ENCODE results near the gene DOCK3. TPM values are rescaled to one million over a fixed set of nuclear protein-coding genes. Genes with fewer than 3 reads are reported as not detected.
A peak's percentile ranks its signal among the peaks of the same experiment; 100 is the strongest.
"Not testable (repeated sequence)": the region's sequence is repeated elsewhere in the genome, so short reads cannot be mapped to it uniquely, and the experiment has no call there.

The DOCK3 gene
- total RNA-seq, 1 donor from 2014 or later: 2.7 TPM

GRCh38 chr3:51190827-51191226 is 516.1 kb downstream of the DOCK3 start:
- Histone ChIP-seq H3K27ac (no peak overlapping the region), H3K36me3 (no peaks in the 10 kb centered on the region), H3K9me3 (no peaks in the 10 kb centered on the region), H3K4me1 (no peaks in the 10 kb centered on the region), H3K27me3 (no peaks in the 10 kb centered on the region), H3K4me3 (no peak overlapping the region)
- intact Hi-C loops (cut with DNase I): no loop called here
- TF ChIP-seq CTCF (IDR thresholded peaks at IDR 0.05): no peak
- ATAC-seq (peak; percentile 66), DNase-seq (no peak)

- no peaks in the 10 kb centered on the region for H3K4me1 ChIP-seq
- no peaks in the 10 kb centered on the region for H3K9me3 ChIP-seq
- H3K4me3 ChIP-seq: no peak overlapping the region
- no peaks in the 10 kb centered on the region for H3K36me3 ChIP-seq
- no peak overlapping the region for H3K27ac ChIP-seq
- TF ChIP-seq CTCF (IDR thresholded peaks at IDR 0.05): no peak
- H3K27me3 ChIP-seq: no peaks in the 10 kb centered on the region
- ATAC-seq (peak; percentile 46), DNase-seq (no peak)
- intact Hi-C loops (cut with DNase I): no loop called here
Measured at GRCh38 chr3:51191768-51192167, 517.0 kb downstream of the DOCK3 start.

- TF ChIP-seq CTCF (IDR thresholded peaks at IDR 0.05): no peak
Measured at GRCh38 chr3:51198477-51198876, 523.8 kb downstream of the DOCK3 start.

GRCh38 chr3:51199296-51199695 is 524.6 kb downstream of the DOCK3 start:
- H3K9me3 ChIP-seq; intact Hi-C loops (cut with DNase I); H3K27me3 ChIP-seq; H3K4me3 ChIP-seq; H3K4me1 ChIP-seq; DNase-seq; H3K36me3 ChIP-seq; H3K27ac ChIP-seq; ATAC-seq: not testable (repeated sequence)

More at GRCh38 chr3:51198477-51198876, 523.8 kb downstream of the DOCK3 start:
- DNase-seq (no peak), ATAC-seq (no peak)
- Histone ChIP-seq H3K36me3 (no peaks in the 10 kb centered on the region), H3K4me1 (no peaks in the 10 kb centered on the region), H3K27ac (no peak overlapping the region), H3K27me3 (peaks cover 8% of the 10 kb centered on the region), H3K9me3 (no peaks in the 10 kb centered on the region), H3K4me3 (no peak overlapping the region)
- intact Hi-C loops (cut with DNase I): no loop called here

GRCh38 chr3:51216291-51216690 is 541.6 kb downstream of the DOCK3 start:
- Histone ChIP-seq H3K4me1 (no peaks in the 10 kb centered on the region), H3K27me3 (no peaks in the 10 kb centered on the region), H3K4me3 (no peak overlapping the region), H3K9me3 (no peaks in the 10 kb centered on the region), H3K36me3 (no peaks in the 10 kb centered on the region), H3K27ac (no peak overlapping the region)
- DNase-seq (no peak), ATAC-seq (no peak)
- TF ChIP-seq CTCF (IDR thresholded peaks at IDR 0.05): no peak
- intact Hi-C loops (cut with DNase I): no loop called here

GRCh38 chr3:51221959-51222358 is 547.2 kb downstream of the DOCK3 start:
- Histone ChIP-seq H3K27me3 (peaks cover 4% of the 10 kb centered on the region), H3K4me1 (no peaks in the 10 kb centered on the region), H3K36me3 (no peaks in the 10 kb centered on the region), H3K4me3 (no peak overlapping the region), H3K27ac (no peak overlapping the region), H3K9me3 (no peaks in the 10 kb centered on the region)
- no peak for ATAC-seq
- no peak for DNase-seq
- intact Hi-C loops (cut with DNase I): no loop called here
- TF ChIP-seq CTCF (IDR thresholded peaks at IDR 0.05): no peak
